AG04450 (cell line): ENCODE measurements around the gene AUTS2. TPM values are rescaled to one million over a fixed set of nuclear protein-coding genes. Genes with fewer than 3 reads are reported as not detected.

Experiments used
- CTCF ChIA-PET: fragments of 300-600, 350-600 bp; formaldehyde crosslinking; extraction: SDS; loops from one replicate; lab custom pipeline; 2022; ENCODE audit warnings: antibody characterized with exemption, inconsistent platforms; lab: Charles Lee
- POLR2A ChIA-PET: fragments of 350-600 bp; formaldehyde crosslinking; extraction: SDS; loops from one replicate; lab custom pipeline; 2021; ENCODE audit warnings: antibody characterized with exemption, inconsistent platforms; lab: Yijun Ruan, JAX
- DNase-seq: peaks from one replicate; pipeline ENCODE4 v3.0.0-alpha.2; 2011; ENCODE audit warnings: low read depth, low spot score
- H3K27ac ChIP-seq: one replicate; pipeline ENCODE4 v1.5.1; 2012; ENCODE audit warnings: low read depth, low read length, control low read depth
- H3K27me3 ChIP-seq: one replicate; pipeline ENCODE4 v1.6.0; 2012; ENCODE audit warnings: low read length; ENCODE audit not compliant: control insufficient read depth, insufficient read depth
- H3K4me3 ChIP-seq: 2 replicates; pipeline ENCODE4 v1.5.1; 2011; ENCODE audit warnings: mild to moderate bottlenecking, low read depth, low read length, control low read depth
- H3K9me3 ChIP-seq: 2 replicates; pipeline ENCODE4 v1.5.1; 2012; ENCODE audit warnings: low read length; ENCODE audit not compliant: control insufficient read depth, insufficient read depth
- CTCF ChIP-seq: IDR thresholded peaks from 2 replicates; pipeline ENCODE4 v1.5.1; 2011; ENCODE audit warnings: low read depth, low read length, control low read depth, inconsistent platforms
- polyA plus RNA-seq: library from polyadenylated mRNA; depleted of rRNA; stranded (reverse); fragments of >200 nt; gene quantifications from 2 replicates; pipeline ENCODE4 v1.2.3, GENCODE V29; 2011

Gene AUTS2
- polyA plus RNA-seq, 1 experiment: 1.5 TPM

GRCh38 chr7:70214071-70214470 lies 615.8 kb downstream of the AUTS2 start:
- no peak for TF ChIP-seq CTCF
- CTCF ChIA-PET: interaction anchor here (0.7 kb wide), 1 partner anchor 97 kb away, joined by 3 read pairs; no protein-coding TSS in a partner anchor
- POLR2A ChIA-PET: no interaction called here
- no peak for DNase-seq
- H3K4me3 ChIP-seq: no peak overlapping the region
- H3K9me3 ChIP-seq: no peaks in the 10 kb centered on the region
- H3K27ac ChIP-seq: no peak overlapping the region
- no peaks in the 10 kb centered on the region for H3K27me3 ChIP-seq

GRCh38 chr7:70215491-70215890 lies 617.2 kb downstream of the AUTS2 start:
- H3K27me3 ChIP-seq: no peaks in the 10 kb centered on the region
- no peaks in the 10 kb centered on the region for H3K9me3 ChIP-seq
- TF ChIP-seq CTCF: no peak
- no peak for DNase-seq
- CTCF ChIA-PET: no interaction called here
- no peak overlapping the region for H3K4me3 ChIP-seq
- POLR2A ChIA-PET: no interaction called here
- H3K27ac ChIP-seq: no peak overlapping the region

DNA sequence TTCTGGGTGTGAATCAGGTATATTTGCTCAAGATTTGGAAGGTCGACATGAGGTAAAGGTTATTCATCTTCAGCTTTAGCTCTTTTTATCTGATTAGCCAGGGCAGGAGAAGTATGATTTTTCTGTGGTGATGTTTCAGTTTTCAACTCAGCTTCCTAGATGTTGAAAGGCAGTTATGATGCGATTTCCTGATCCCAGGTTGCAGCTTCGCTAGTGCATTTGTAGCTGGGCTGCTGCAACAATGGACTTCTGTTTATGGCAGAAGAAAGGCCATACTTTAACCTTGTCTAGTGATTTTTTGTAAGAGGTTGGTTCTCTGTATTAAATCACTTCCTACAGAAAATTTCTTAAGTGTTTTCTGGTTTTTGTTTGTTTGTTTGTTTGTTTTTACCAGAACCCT lies 619.3 kb downstream of the AUTS2 start:
- no peaks in the 10 kb centered on the region for H3K27me3 ChIP-seq
- H3K27ac ChIP-seq: no peak overlapping the region
- TF ChIP-seq CTCF: no peak
- no peak for DNase-seq
- H3K4me3 ChIP-seq: no peak overlapping the region
- H3K9me3 ChIP-seq: no peaks in the 10 kb centered on the region
- ChIA-PET CTCF (no interaction called here), POLR2A (no interaction called here)

GRCh38 chr7:70218006-70218405 lies 619.7 kb downstream of the AUTS2 start:
- DNase-seq: no peak
- no peak for TF ChIP-seq CTCF
- ChIA-PET CTCF (no interaction called here), POLR2A (no interaction called here)
- Histone ChIP-seq H3K9me3 (no peaks in the 10 kb centered on the region), H3K27me3 (no peaks in the 10 kb centered on the region), H3K4me3 (no peak overlapping the region), H3K27ac (no peak overlapping the region)

DNA sequence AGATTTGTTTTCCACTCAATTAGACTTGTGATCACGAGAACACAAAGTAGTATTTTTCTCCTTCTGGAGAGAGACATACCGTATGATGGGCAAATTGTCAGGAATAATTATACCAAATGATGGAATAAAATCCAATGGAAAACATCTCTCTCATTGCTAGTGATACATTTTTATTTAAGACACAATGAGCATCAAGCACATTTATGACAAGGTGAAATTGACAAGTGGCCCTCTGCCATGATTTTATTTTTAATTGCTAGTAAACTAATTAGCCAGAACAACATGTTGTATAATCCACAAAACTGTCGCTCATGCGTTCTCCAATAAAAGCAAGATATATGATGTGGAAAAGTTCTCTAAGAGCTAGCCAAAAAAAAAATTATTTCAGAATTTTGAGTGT lies 620.8 kb downstream of the AUTS2 start:
- Histone ChIP-seq H3K9me3 (no peaks in the 10 kb centered on the region), H3K4me3 (no peak overlapping the region), H3K27me3 (no peaks in the 10 kb centered on the region), H3K27ac (no peak overlapping the region)
- CTCF ChIA-PET: no interaction called here
- POLR2A ChIA-PET: no interaction called here
- no peak for TF ChIP-seq CTCF
- DNase-seq: no peak
